ENCODE measurements around the gene CCR5.
A peak's percentile ranks its signal among the peaks of the same experiment; 100 is the strongest.
"Not testable (repeated sequence)": the region's sequence is repeated elsewhere in the genome, so short reads cannot be mapped to it uniquely, and the experiment has no call there.

CCR5 gene

DNA sequence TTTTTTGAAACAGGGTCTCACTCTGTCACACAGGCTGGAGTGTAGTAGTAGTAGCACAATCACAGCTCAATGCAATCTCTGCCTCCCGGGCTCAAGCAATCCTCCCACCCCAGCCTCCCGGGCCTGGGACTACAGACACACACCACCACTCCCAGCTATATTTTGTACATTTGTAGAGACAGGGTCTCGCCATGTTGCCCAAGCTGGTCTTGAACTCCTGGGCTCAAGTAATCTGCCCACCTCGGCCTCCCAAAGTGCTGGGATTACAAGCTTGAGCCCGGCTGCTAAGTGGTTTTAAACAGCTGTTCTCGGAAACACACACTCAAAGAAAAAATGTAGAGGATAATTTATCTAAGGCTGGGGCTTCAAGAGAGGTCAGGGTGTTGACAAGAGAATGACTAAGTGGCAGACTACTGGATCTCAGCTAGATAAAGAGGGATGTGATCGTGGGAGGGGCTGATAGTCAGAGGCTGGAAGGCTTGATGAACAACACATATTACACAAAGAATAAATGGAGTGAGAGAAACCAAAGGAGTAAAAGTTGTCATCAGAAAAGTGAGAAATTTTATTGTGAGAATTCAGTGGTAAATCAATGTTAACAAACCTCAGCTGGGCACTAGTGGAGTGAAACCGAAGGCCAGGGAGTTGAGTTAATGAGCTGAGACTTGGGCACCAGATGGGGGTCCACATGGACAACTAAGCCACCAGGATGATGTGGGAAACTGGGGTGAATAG, 29.4 kb downstream of the CCR5 start:
- TF ChIP-seq, protein P1, sequence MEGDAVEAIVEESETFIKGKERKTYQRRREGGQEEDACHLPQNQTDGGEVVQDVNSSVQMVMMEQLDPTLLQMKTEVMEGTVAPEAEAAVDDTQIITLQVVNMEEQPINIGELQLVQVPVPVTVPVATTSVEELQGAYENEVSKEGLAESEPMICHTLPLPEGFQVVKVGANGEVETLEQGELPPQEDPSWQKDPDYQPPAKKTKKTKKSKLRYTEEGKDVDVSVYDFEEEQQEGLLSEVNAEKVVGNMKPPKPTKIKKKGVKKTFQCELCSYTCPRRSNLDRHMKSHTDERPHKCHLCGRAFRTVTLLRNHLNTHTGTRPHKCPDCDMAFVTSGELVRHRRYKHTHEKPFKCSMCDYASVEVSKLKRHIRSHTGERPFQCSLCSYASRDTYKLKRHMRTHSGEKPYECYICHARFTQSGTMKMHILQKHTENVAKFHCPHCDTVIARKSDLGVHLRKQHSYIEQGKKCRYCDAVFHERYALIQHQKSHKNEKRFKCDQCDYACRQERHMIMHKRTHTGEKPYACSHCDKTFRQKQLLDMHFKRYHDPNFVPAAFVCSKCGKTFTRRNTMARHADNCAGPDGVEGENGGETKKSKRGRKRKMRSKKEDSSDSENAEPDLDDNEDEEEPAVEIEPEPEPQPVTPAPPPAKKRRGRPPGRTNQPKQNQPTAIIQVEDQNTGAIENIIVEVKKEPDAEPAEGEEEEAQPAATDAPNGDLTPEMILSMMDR (IDR thresholded peaks at IDR 0.05; ENCODE audit: insufficient read depth, low read depth, low read length, missing control alignments): no peak
- no peak overlapping the region for H3K4me3 ChIP-seq (ENCODE audit: low read length)
- peak; percentile 39 for DNase-seq (ENCODE audit: low read depth)

DNA sequence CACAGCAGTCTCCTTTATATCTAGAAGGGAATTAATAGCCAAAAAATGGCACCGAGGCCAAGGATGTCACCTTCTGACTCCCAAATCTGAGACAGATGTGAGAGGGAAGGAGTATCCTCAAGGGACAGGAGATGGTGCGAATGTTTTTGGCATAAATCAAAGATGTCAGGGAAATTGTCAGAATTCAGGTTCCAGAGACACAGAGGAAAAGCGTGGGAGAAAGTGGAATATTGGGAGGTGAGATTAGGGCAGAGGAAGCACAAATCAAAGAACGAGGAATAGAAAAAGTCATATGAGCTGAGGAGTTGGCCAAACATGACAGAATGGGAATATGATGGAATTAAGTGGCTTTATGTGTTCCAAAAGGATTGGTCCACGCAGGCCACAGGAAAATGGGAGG, 30.1 kb downstream of the CCR5 start:
- H3K4me3 ChIP-seq (ENCODE audit: low read length): no peak overlapping the region
- DNase-seq (ENCODE audit: low read depth): no peak
- TF ChIP-seq, protein P1 (IDR thresholded peaks at IDR 0.05; ENCODE audit: insufficient read depth, low read depth, low read length, missing control alignments): no peak

DNA sequence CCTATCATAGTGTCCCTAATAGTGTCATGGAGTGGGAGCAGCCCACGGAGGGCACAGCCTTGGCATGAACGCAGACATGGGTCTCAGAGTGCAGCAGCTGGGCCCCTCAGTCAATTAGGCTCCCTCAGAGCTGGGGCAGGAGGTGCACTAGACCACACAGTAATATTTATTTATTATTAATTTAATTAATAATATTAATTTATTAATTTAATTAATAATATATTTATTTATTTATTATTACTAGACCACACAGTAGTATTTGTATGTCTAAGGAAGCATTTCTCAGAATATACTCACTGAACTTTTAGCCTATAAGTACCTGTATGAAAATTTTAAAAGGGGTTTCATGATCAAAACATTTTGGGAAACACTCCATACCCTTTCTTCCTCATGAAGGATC, 30.8 kb downstream of the CCR5 start:
- TF ChIP-seq, protein P1 (IDR thresholded peaks at IDR 0.05; ENCODE audit: insufficient read depth, low read depth, low read length, missing control alignments): no peak
- no peak for DNase-seq (ENCODE audit: low read depth)
- H3K4me3 ChIP-seq (ENCODE audit: low read length): no peak overlapping the region

DNA sequence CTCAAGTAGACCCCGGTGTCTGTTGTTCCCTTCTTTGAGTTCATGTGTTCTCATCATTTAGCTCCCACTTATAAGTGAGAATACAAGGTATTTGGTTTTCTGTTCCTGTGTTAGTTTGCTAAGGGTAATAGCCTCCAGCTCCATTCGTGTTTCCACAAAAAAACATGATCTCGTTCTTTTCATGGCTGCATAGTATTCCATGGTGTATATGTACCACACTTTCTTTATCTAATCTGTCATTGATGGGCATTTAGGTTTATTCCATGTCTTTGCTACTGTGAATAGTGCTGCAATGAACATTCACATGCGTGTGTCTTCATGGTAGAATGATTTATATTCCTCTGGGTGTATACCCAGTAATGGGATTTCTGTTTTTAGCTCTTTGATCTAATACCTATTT, 32.2 kb downstream of the CCR5 start:
- H3K4me3 ChIP-seq (ENCODE audit: low read length); DNase-seq (ENCODE audit: low read depth): not testable (repeated sequence)

DNA sequence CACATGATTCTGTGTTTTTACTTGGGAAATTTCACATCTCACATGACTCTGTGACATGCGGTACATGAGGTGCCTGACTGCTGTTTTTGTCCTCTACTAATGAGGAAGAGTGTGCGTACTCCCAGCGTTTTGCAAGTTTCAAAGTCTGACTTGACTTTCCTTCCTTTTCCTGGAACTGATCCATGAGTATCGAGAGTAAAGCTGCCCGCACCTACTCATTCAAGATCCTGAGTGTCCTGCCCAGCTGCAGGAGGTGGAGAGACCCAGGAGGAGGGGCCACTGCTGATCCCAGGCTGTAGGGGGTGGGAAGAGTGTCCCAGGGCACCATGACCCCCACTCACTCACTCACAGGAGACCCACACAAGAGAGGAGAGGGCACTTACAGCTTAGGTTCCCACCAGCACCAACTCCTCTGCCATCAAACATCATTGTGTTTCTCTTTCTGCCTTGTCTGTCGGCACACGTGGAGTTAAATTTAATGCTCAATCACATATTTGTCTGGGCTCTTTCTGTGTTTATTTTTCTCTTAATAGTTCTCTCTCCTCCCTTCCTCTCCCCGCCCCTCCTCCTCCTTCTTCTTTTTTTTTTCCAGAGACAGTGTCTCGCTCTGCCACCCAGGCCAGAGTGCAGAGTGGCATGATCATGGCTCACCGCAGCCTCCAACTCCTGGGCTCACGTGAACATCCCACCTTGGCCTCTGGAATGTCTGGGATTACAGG, 34.7 kb downstream of the CCR5 start:
- peak; percentile 18 for DNase-seq (ENCODE audit: low read depth)
- TF ChIP-seq, protein P1 (IDR thresholded peaks at IDR 0.05; ENCODE audit: insufficient read depth, low read depth, low read length, missing control alignments): no peak
- no peak overlapping the region for H3K4me3 ChIP-seq (ENCODE audit: low read length)

DNA sequence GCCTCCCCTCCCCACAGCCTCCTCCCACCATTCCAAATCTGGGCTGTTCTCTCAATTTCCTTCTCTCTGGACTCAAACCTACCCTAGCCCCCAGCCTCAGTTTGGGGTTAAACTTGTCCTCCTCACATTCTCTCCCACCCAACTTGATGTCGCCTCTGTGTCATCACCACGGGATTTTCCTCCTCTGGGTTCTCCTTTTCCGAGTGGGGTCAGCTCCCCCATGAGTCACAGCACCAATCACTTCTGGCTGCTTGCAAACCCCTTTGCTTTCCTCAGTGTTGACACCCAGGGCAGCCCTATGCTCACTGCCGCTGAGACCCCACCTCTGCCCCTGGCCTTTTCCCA, 35.7 kb downstream of the CCR5 start:
- DNase-seq (ENCODE audit: low read depth): no peak

More for the DNA sequence above, 35.7 kb downstream of the CCR5 start:
- no peak overlapping the region for H3K4me3 ChIP-seq (ENCODE audit: low read length)
- TF ChIP-seq, protein P1 (IDR thresholded peaks at IDR 0.05; ENCODE audit: insufficient read depth, low read depth, low read length, missing control alignments): no peak
